Coronary artery (tissue), 2 donors: ENCODE measurements around the gene ZNF536.
"Not testable (repeated sequence)": the region's sequence is repeated elsewhere in the genome, so short reads cannot be mapped to it uniquely, and the experiment has no call there.

ENCODE experiments used
- DNase-seq: peaks from one replicate; pipeline ENCODE4 v3.0.0-alpha.2; 2017; ENCODE audit warnings: low spot score
- H3K27ac ChIP-seq, 2 donors: fragments of 200-600 bp; sonication (generic); one replicate each; pipeline ENCODE4 v1.5.1; 2016 to 2019
- H3K4me3 ChIP-seq: fragments of 200-600 bp; sonication (generic); 2 replicates; pipeline ENCODE4 v1.5.1; 2016; ENCODE audit warnings: mild to moderate bottlenecking, moderate library complexity
- TF ChIP-seq, protein P1 (sequence below): fragments of 200-600 bp; sonication (generic); IDR thresholded peaks from one replicate; pipeline ENCODE4 v1.5.1; 2019; ENCODE audit warnings: antibody characterized with exemption

ZNF536 gene

GRCh38 chr19:30341611-30342201 is 30.5 kb upstream of the ZNF536 start:
- Histone ChIP-seq H3K27ac (no peak overlapping the region), H3K4me3 (no peak overlapping the region)
- DNase-seq: no peak
- TF ChIP-seq, protein P1, sequence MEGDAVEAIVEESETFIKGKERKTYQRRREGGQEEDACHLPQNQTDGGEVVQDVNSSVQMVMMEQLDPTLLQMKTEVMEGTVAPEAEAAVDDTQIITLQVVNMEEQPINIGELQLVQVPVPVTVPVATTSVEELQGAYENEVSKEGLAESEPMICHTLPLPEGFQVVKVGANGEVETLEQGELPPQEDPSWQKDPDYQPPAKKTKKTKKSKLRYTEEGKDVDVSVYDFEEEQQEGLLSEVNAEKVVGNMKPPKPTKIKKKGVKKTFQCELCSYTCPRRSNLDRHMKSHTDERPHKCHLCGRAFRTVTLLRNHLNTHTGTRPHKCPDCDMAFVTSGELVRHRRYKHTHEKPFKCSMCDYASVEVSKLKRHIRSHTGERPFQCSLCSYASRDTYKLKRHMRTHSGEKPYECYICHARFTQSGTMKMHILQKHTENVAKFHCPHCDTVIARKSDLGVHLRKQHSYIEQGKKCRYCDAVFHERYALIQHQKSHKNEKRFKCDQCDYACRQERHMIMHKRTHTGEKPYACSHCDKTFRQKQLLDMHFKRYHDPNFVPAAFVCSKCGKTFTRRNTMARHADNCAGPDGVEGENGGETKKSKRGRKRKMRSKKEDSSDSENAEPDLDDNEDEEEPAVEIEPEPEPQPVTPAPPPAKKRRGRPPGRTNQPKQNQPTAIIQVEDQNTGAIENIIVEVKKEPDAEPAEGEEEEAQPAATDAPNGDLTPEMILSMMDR: no peak

- no peak for DNase-seq
- Histone ChIP-seq H3K27ac (no peak overlapping the region), H3K4me3 (no peak overlapping the region)
- TF ChIP-seq, protein P1: no peak
These were observed 29.3 kb upstream of the ZNF536 start for GRCh38 chr19:30342901-30343300.

- no peak overlapping the region for H3K4me3 ChIP-seq
- no peak for DNase-seq
- H3K27ac ChIP-seq: no peak overlapping the region
- TF ChIP-seq, protein P1: no peak
These were observed 27.4 kb upstream of the ZNF536 start for GRCh38 chr19:30344446-30345425.

- DNase-seq: no peak
- no peak overlapping the region for H3K27ac ChIP-seq
- TF ChIP-seq, protein P1: no peak
- no peak overlapping the region for H3K4me3 ChIP-seq
These were observed 26.5 kb upstream of the ZNF536 start for GRCh38 chr19:30345686-30346085.

GRCh38 chr19:30346468-30346867 is 25.7 kb upstream of the ZNF536 start:
- not testable (repeated sequence) for H3K27ac ChIP-seq, H3K4me3 ChIP-seq, DNase-seq

DNA sequence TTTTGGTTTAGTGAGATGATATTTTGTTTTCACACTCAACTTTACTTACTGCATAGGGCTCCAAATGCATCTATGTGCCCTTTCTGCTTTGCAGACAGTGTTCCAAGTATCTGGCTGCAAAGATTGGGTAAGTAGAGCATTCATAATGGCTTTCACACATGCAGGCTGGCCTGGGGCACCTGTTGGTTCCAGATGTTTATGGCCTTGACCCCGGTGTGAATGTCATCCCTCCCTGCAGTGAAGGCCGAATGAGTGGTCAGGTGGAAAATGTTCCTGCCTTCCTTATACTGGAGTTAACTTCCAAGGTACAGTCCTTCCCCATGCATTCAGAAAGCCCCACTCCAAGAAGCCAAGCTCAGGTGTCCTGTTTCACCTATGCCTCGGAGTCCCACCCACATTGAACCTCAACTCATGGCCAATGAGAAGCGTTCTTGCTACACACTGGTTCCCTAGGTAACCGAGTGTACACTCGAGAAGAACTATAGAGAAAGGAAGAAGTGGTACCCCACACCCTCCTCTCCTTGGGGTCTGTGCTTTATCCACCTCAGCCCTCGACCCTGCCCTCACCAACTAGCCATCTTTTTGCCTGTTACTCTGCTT is 23.0 kb upstream of the ZNF536 start:
- Histone ChIP-seq H3K4me3 (no peak overlapping the region), H3K27ac (no peak overlapping the region)
- no peak for DNase-seq
- TF ChIP-seq, protein P1: no peak
